NCI-H1436 (cell line): ENCODE measurements around the gene DRC1.
A peak's percentile ranks its signal among the peaks of the same experiment; 100 is the strongest.
"Not testable (repeated sequence)": the region's sequence is repeated elsewhere in the genome, so short reads cannot be mapped to it uniquely, and the experiment has no call there.

Experiments used
- DNase-seq: peaks from one replicate; lab custom pipeline; 2025; lab: John Stamatoyannopoulos, UW

The DRC1 gene

DNA sequence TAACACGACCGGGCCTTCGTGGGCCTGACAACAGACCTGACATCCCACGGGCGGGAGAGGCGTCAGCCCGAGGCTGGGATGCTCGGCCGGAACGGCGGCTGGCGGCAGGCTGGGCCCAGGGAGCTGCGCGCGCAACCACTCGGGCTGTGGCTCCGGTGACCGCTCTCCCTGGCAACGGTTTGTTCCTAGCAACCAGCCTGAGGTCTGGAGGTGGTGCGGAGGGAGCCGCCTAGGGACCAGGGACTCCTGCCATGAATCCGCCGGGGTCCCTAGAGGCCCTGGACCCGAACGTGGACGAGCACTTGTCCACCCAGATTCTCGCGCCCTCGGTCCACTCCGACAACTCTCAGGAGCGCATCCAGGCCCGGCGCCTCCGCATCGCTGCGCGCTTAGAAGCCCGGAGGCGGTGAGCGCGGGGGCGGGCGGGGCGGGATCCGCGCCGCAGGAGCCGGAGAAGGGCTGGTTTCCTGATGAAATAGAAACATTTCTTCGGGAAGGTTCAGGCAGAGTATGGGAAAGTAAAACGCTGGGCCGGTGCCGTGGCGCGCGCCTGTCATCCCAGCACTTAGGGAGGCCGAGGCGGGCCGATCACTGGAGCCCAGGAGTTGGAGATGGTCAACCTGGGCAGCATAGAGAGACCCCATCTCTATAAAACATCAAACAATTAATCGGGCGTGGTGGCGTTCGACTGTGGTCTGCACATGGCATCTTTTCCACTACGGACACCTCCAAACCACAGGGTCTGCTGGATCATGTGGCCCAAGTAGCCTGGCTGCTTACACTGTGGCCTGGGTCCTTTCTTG lies at the start of gene DRC1:
DRC1 (plus strand) TSS at position 182 of the 803 bp plus-strand sequence; CDS start at position 252, 70 bp downstream.
- DNase-seq, result peak; percentile 75

DNA sequence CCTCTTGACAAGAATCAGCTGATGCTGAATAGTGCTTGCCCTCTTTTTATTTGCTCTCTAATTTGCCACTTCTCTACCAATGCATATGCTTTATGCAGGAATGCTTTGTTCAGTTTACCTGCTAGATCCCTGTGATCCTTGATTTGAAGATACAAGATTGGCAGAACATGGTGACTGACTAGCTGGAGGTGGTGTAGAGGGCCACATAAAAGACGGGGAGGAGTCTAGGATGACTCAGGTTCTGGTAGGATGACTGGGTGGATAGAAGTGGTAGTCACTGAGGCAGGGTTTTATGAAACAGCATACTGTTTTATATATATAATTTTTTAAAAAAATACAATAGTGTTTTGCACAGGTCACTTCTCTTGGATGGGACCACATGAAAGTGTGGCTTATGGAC lies 48.8 kb upstream of the DRC1 start:
- DNase-seq, result no peak

GRCh38 chr2:26354469-26354868 lies 47.3 kb upstream of the DRC1 start:
- not testable (repeated sequence) for DNase-seq

DNA sequence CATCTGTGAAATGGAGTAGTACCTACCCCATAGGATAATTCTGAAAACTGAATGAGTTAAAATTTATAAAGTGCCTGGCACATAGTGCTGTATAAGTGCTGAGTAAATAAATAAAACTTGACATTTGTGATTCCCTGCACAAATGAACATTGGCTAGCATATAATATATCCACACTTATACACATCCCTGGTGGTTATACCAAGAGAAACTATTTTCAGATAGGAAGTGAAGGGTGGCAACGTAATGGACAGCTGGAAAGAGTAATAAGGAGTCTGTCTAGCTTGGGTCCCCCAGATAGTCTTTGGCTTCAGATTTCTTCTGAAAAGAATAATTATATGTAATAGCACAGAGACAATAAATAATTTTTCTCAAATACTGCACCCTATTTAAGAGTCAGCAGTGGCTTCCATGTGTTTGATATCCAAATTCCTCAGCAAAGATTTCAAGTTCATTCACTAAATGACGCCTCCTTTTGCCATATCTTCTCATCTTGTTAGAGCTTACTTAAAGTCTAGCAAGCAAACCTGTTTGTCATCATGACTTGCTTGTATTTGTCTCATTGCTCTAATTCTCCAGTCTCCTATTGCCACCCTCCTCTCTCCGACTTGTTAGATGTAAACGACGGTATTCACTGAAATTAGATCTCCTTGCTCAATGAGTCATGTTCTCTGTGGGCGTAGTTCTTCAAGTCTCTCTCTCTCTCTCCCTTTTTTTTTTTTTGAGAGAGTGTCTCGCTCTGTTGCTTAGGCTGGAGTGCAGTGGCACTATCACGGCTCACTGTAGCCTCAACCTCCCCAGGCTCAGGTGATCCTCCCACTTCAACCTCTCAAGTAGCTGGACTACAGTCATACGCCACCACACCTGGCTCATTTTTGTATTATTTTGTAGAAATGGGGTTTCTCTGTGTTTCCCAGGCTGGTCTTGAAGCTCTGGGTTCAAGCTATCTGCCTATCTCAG lies 46.4 kb upstream of the DRC1 start:
- peak; percentile 32 for DNase-seq

GRCh38 chr2:26356111-26356510 lies 45.6 kb upstream of the DRC1 start:
- DNase-seq, result no peak

- DNase-seq, result no peak
Measured at GRCh38 chr2:26356771-26357170, 44.9 kb upstream of the DRC1 start.

GRCh38 chr2:26359886-26360473 lies 41.7 kb upstream of the DRC1 start:
- DNase-seq, result no peak

DNA sequence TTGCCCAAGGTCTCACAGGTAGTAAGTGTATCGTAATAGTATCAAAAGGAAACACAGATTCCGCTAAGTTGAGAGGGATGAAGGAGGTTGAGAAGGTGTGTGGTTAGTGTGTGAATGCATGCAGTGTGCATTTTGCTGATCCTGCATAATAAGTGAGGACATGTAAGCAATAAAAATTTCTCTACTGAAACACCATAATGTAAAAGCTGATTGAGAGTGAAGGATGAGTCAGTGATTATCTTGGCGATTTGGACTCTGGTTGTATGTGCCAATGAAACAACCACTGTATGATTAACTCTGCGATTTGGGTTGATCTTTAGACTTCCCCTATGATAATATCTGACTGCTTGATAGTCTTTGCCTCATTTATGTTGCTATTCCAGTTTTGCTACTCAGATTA lies 38.4 kb upstream of the DRC1 start:
- no peak for DNase-seq

- DNase-seq, result no peak
Measured at GRCh38 chr2:26363958-26364357, 37.8 kb upstream of the DRC1 start.

GRCh38 chr2:26364669-26365068 lies 37.1 kb upstream of the DRC1 start:
- DNase-seq, result no peak

DNA sequence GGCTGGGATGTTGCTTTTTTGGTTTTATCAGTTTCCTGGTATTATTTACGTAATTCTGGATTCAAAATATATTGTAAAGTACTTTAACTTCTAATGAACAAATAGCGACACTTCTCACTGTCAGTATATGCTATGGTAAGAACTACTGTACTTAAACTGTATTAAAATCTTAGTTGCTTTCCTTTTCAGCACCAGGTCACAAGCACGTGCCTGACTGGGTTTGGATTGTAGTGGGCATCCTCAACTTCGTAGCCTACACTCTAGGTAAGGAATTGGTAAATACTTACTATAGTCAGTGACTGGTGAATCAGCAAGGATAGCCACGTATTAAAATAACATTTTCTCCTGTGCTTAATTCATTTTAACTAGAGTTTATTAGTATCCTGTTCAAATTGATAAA lies 34.8 kb upstream of the DRC1 start:
- no peak for DNase-seq

GRCh38 chr2:26369664-26370063 lies 32.1 kb upstream of the DRC1 start:
- not testable (repeated sequence) for DNase-seq

DNA sequence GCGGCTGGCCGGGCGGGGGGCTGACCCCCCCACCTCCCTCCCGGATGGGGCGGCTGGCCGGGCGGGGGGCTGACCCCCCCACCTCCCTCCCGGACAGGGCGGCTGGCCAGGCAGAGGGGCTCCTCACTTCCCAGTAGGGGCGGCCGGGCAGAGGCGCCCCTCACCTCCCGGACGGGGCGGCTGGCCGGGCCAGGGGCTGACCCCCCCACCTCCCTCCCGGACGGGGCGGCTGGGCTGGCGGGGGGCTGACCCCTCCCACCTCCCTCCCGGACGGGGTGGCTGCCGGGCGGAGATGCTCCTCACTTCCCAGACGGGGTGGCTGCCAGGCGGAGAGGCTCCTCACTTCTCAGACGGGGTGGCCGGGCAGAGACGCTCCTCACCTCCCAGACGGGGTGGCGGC lies 30.8 kb upstream of the DRC1 start:
- DNase-seq, result not testable (repeated sequence)

DNA sequence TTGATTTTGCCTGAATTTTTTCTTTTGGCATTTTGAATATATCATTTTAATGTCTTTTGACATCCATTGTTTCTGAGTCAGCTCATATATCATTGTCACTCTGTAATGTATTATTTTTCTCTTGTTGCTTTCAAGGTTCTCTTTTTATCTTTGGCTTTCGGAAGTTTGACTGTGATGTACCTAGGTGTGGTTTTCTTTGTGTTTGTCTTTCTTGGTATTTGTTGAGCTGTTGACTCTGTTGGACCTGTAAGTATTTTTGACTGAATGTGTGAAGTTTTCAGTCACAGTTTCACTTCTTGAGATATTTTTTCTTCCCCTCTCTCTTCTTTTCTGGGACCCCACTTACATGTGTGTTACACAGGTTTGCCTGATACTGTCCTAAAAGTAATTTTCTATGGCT lies 24.9 kb upstream of the DRC1 start:
- DNase-seq, result no peak

DNA sequence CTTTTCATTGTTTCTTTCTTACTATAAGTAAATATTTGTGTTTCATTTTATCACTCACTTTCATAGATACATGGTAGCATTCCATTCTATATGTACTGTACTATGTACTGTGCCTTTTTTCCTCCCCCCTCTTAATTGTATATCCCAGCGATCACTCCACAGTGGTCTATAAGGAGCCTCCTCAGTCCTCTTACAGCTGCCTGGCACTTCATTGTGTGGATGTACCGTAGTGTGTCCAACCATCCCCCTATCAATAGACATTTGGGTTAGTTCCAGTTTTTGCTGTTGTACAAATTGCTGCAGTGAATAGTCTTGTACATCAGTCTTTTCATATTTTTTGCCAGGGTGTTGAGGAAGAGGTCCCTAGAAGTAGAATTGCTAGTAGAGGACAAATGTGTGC lies 21.4 kb upstream of the DRC1 start:
- no peak for DNase-seq

GRCh38 chr2:26382564-26382963 lies 19.2 kb upstream of the DRC1 start:
- no peak for DNase-seq

DNA sequence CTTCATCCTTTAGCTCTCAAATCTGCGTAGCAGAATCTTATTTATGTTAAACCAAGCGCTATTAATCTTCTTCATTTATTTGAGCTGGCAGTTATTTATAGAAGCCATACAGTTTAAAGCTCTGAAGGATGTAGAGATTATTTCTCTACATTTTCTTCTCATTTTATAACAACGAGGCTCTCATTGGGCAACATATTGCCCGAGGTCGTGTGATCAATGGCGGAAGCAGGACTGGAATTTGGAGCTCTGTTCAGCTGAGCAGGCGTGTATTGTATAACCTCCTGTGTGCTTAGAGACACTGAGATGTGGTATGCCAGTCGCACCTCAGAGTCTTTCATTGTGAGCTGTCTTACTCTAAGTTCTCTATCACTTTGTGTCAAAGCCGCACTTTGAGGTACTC lies 17.5 kb upstream of the DRC1 start:
- no peak for DNase-seq

DNA sequence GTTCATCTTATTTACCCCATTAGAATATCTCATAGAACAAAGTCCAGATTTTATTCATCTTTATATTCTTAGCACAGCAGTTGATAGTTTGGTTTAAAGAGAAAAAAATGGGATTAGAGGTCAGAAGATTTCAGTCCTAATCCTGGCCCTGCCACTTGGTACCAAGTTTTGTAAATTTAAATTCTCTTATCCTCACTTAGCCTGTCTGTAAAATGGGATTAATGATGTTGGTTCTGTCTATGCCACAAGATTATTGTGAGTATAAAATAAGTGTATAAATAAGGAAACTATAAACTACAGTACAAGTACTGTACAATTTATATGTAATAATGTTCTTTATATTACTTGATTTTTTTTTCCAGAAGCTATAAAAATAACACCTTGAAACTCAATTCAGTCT lies 17.1 kb upstream of the DRC1 start:
- DNase-seq, result no peak

DNA sequence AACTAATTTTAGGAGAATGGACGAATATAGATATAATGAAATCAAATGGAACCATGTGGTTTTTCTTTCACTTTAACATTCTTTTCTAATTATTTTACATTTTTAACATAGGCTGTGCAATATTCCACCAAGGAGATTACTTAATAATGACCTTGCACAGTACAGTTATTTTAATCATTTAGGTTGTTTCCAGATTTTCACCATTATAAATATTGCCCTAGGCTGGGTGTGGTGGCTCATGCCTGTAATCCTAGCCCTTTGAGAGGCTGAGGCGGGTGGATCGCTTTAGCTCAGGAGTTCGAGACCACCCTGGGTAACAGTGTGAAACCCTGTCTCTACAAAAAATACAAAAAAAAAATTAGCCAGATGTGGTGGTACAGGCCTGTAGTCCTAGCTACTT lies 14.5 kb upstream of the DRC1 start:
- DNase-seq, result no peak

- no peak for DNase-seq
Measured at GRCh38 chr2:26394694-26395093, 7.0 kb upstream of the DRC1 start.

- DNase-seq, result no peak
Measured at GRCh38 chr2:26395394-26395793, 6.3 kb upstream of the DRC1 start.

GRCh38 chr2:26396734-26397298 lies 4.9 kb upstream of the DRC1 start:
- no peak for DNase-seq
